Lower leg skin (tissue), 4 donors: ENCODE results near the gene ELP6. TPM values are rescaled to one million over a fixed set of nuclear protein-coding genes. Genes with fewer than 3 reads are reported as not detected.

ENCODE experiments used
- DNase-seq, 2 donors: peaks; one replicate each; pipeline ENCODE4 v3.0.0-alpha.2; 2019; ENCODE audit warnings: low spot score in 2 of 2
- H3K4me3 ChIP-seq: fragments of 200-600 bp; sonication (generic); 2 replicates; pipeline ENCODE4 v1.5.1; 2017; ENCODE audit warnings: mild to moderate bottlenecking, low read depth; ENCODE audit not compliant: poor library complexity, severe bottlenecking
- CTCF ChIP-seq, 3 donors: fragments of 450-650 bp; IDR thresholded peaks; one replicate each; pipeline ENCODE4 v1.5.1; 2016; ENCODE audit warnings: antibody characterized with exemption in 3 of 3, mild to moderate bottlenecking in 3 of 3, moderate library complexity in 2 of 3
- POLR2A ChIP-seq, 2 donors: fragments of 450-650 bp; IDR thresholded peaks; one replicate each; pipeline ENCODE4 v1.6.1; 2016 to 2017; ENCODE audit warnings: antibody characterized with exemption in 2 of 2, mild to moderate bottlenecking in 1 of 2, moderate library complexity in 1 of 2
- WGBS, 2 donors: methylation state at CpG; one replicate each; pipeline ENCODE4 v1.1.5; 2018; 5-methylcytosine and 5-hydroxymethylcytosine counted together
- intact Hi-C: fragments of 100-400 bp; cut with DNase I; formaldehyde crosslinking; loops from one replicate; pipeline ENCODE4 v1.15.0; 2023; ENCODE audit warnings: low total_unique reads
- total RNA-seq, 4 donors: library from RNA; depleted of rRNA; stranded (reverse); fragments of >200 nt; gene quantifications; one replicate each; pipeline ENCODE4 v1.1.0, GENCODE V29; 2016

ELP6 gene
- total RNA-seq, 4 donors from 2014 or later = 17.8 to 24.0 (median 19.4) TPM

GRCh38 chr3:47478022-47478421 is 35.5 kb downstream of the ELP6 start:
- DNase-seq = no peak
- H3K4me3 ChIP-seq = no peak overlapping the region
- TF ChIP-seq CTCF (IDR thresholded peaks at IDR 0.05) (no peak), POLR2A (IDR thresholded peaks at IDR 0.05) (no peak)
- intact Hi-C loops = no loop called here

GRCh38 chr3:47476644-47477199 is 36.8 kb downstream of the ELP6 start:
- H3K4me3 ChIP-seq = no peak overlapping the region
- intact Hi-C loops = loop anchor here (2.0 kb wide), 1 partner anchor 56 kb away; no protein-coding TSS in a partner anchor
- 79 to 91% methylated on average over 11 of the region's 11 CpGs for WGBS, 2 donors
- TF ChIP-seq CTCF (IDR thresholded peaks at IDR 0.05) (no peak), POLR2A (IDR thresholded peaks at IDR 0.05) (no peak)
- no peak for DNase-seq

- TF ChIP-seq CTCF (IDR thresholded peaks at IDR 0.05) = no peak
- TF ChIP-seq POLR2A (IDR thresholded peaks at IDR 0.05) = no peak
- intact Hi-C loops = loop anchor here (2.0 kb wide), 1 partner anchor 55 kb away; no protein-coding TSS in a partner anchor
- no peak overlapping the region for H3K4me3 ChIP-seq
- no peak for DNase-seq
- WGBS, 2 donors = 49 to 58% methylated on average over 5 of the region's 5 CpGs
Observed at GRCh38 chr3:47476330-47476626, 37.2 kb downstream of the ELP6 start.

GRCh38 chr3:47475570-47476329 is 37.8 kb downstream of the ELP6 start, which contains the start of gene SCAP:
TSS of gene SCAP (minus strand) at chr3:47475941. CDS start at chr3:47442993, 32,948 bp downstream.
- no peak for TF ChIP-seq POLR2A (IDR thresholded peaks at IDR 0.05)
- peak in 1 of 3 donors; percentile 66 for TF ChIP-seq CTCF (IDR thresholded peaks at IDR 0.05)
- DNase-seq = peak; percentile 89 to 99
- intact Hi-C loops = loop anchor here (2.0 kb wide), 1 partner anchor 55 kb away; no protein-coding TSS in a partner anchor
- peak within 1 kb of the TSS; percentile 77 for H3K4me3 ChIP-seq
- WGBS, 2 donors = 3 to 11% methylated on average over 21 to 44 of the region's 88 CpGs

- DNase-seq = peak in 1 of 2 donors; percentile 88
- intact Hi-C loops = no loop called here
- WGBS, 2 donors = 1% methylated on average over 15 to 24 of the region's 24 CpGs
- peak overlapping the region; percentile 77 for H3K4me3 ChIP-seq
- TF ChIP-seq CTCF (IDR thresholded peaks at IDR 0.05) (no peak), POLR2A (IDR thresholded peaks at IDR 0.05) (no peak)
Observed at GRCh38 chr3:47475029-47475569, 38.4 kb downstream of the ELP6 start.
